Smooth muscle cell (in vitro differentiated cells): Measurements from ENCODE around the gene FLRT1. TPM values are rescaled to one million over a fixed set of nuclear protein-coding genes. Genes with fewer than 3 reads are reported as not detected.
"Not testable (repeated sequence)": the region's sequence is repeated elsewhere in the genome, so short reads cannot be mapped to it uniquely, and the experiment has no call there.

Experiments used
- DNase-seq: peaks from one replicate; lab custom pipeline; 2025; ENCODE audit not compliant: unreplicated experiment; lab: John Stamatoyannopoulos, UW
- H2AFZ ChIP-seq: fragments of 200-600 bp; sonication (generic); 2 replicates; pipeline ENCODE4 v1.6.0; 2016; ENCODE audit warnings: antibody characterized with exemption, low read depth, mild to moderate bottlenecking
- H3F3A ChIP-seq: fragments of 200-600 bp; sonication (generic); 2 replicates; pipeline ENCODE4 v1.6.0; 2017; ENCODE audit warnings: antibody characterized with exemption, low read depth
- H3K27ac ChIP-seq: fragments of 200-600 bp; sonication (generic); 2 replicates; pipeline ENCODE4 v1.5.1; 2016; ENCODE audit warnings: low read depth, mild to moderate bottlenecking
- H3K27me3 ChIP-seq: fragments of 200-600 bp; sonication (generic); 2 replicates; pipeline ENCODE4 v1.6.1; 2016; ENCODE audit warnings: low read depth, mild to moderate bottlenecking
- H3K36me3 ChIP-seq: fragments of 200-600 bp; sonication (generic); 2 replicates; pipeline ENCODE4 v1.5.1; 2016; ENCODE audit warnings: low read depth
- H3K4me1 ChIP-seq: fragments of 200-600 bp; sonication (generic); 2 replicates; pipeline ENCODE4 v1.5.1; 2016; ENCODE audit warnings: low read depth
- H3K4me2 ChIP-seq: fragments of 200-600 bp; sonication (generic); 2 replicates; pipeline ENCODE4 v1.6.0; 2016; ENCODE audit warnings: mild to moderate bottlenecking
- H3K4me3 ChIP-seq: fragments of 200-600 bp; sonication (generic); 2 replicates; pipeline ENCODE4 v1.5.1; 2016; ENCODE audit warnings: mild to moderate bottlenecking
- H3K79me2 ChIP-seq: fragments of 200-600 bp; sonication (generic); 2 replicates; pipeline ENCODE4 v1.6.0; 2016; ENCODE audit warnings: low read depth, mild to moderate bottlenecking
- H3K9ac ChIP-seq: fragments of 200-600 bp; sonication (generic); 2 replicates; pipeline ENCODE4 v1.6.0; 2016; ENCODE audit warnings: low read depth
- H3K9me3 ChIP-seq: fragments of 200-600 bp; sonication (generic); replicated peaks from 2 replicates; pipeline ENCODE4 v1.5.1; 2016; ENCODE audit warnings: low read depth
- H4K20me1 ChIP-seq: fragments of 200-600 bp; sonication (generic); 2 replicates; pipeline ENCODE4 v1.6.0; 2016; ENCODE audit warnings: low read depth
- CTCF ChIP-seq: fragments of 200-600 bp; sonication (generic); IDR thresholded peaks from 2 replicates; pipeline ENCODE4 v1.5.1; 2017; ENCODE audit warnings: borderline replicate concordance, mild to moderate bottlenecking, antibody characterized with exemption; ENCODE audit not compliant: insufficient read depth, poor library complexity, severe bottlenecking
- WGBS: methylation state at CpG from one replicate; pipeline ENCODE4 v1.1.7; 2016; ENCODE audit warnings: low lambda C conversion rate; 5-methylcytosine and 5-hydroxymethylcytosine counted together
- polyA plus RNA-seq: library from polyadenylated mRNA; unstranded; fragments of >200 nt; fragmentation: Nextera tagmentation; extraction: Ambion mirVana; gene quantifications from 2 replicates; pipeline ENCODE4 v1.2.1, GENCODE V29; 2016
- total RNA-seq: library from RNA; depleted of rRNA; stranded (reverse); fragments of >200 nt; gene quantifications from 2 replicates; pipeline ENCODE4 v1.2.3, GENCODE V29; 2014

The FLRT1 gene
- total and polyA plus RNA-seq, 2 experiments from 2014 or later, result 0.26 to 0.76 TPM

- peaks cover 22% of the 10 kb centered on the region for H3K27me3 ChIP-seq
- no peak for DNase-seq
- peaks cover 7% of the 10 kb centered on the region for H3K4me1 ChIP-seq
- no peak overlapping the region for H3K27ac ChIP-seq
- WGBS, result 85% methylated on average over 4 of the region's 4 CpGs
- H3K9ac ChIP-seq, result no peak overlapping the region
- no peaks in the 10 kb centered on the region for H3K79me2 ChIP-seq
- H3K9me3 ChIP-seq, result no peaks in the 10 kb centered on the region
- no peaks in the 10 kb centered on the region for H3F3A ChIP-seq
- TF ChIP-seq CTCF, result no peak
- no peaks in the 10 kb centered on the region for H3K36me3 ChIP-seq
- peaks cover 27% of the 10 kb centered on the region for H4K20me1 ChIP-seq
- no peak overlapping the region for H3K4me3 ChIP-seq
- no peak overlapping the region for H3K4me2 ChIP-seq
- no peak overlapping the region for H2AFZ ChIP-seq
These were observed 6.6 kb downstream of the FLRT1 start for GRCh38 chr11:64042301-64042700.

- H3K27ac ChIP-seq, result no peak overlapping the region
- no peaks in the 10 kb centered on the region for H3K9me3 ChIP-seq
- no peak overlapping the region for H2AFZ ChIP-seq
- no peaks in the 10 kb centered on the region for H3K79me2 ChIP-seq
- no peak overlapping the region for H3K4me2 ChIP-seq
- WGBS, result 92% methylated on average over 5 of the region's 5 CpGs
- DNase-seq, result no peak
- H3K4me3 ChIP-seq, result no peak overlapping the region
- H4K20me1 ChIP-seq, result peaks cover 16% of the 10 kb centered on the region
- no peak for TF ChIP-seq CTCF
- H3F3A ChIP-seq, result no peaks in the 10 kb centered on the region
- peaks cover 10% of the 10 kb centered on the region for H3K4me1 ChIP-seq
- no peaks in the 10 kb centered on the region for H3K36me3 ChIP-seq
- H3K27me3 ChIP-seq, result peaks cover 10% of the 10 kb centered on the region
- no peak overlapping the region for H3K9ac ChIP-seq
These were observed 7.8 kb downstream of the FLRT1 start for GRCh38 chr11:64043545-64043944.

- no peaks in the 10 kb centered on the region for H3K36me3 ChIP-seq
- H3K9me3 ChIP-seq, result no peaks in the 10 kb centered on the region
- H3K9ac ChIP-seq, result no peak overlapping the region
- no peak overlapping the region for H2AFZ ChIP-seq
- peaks cover 13% of the 10 kb centered on the region for H4K20me1 ChIP-seq
- peaks cover 10% of the 10 kb centered on the region for H3K4me1 ChIP-seq
- no peak for DNase-seq
- no peak for TF ChIP-seq CTCF
- no peaks in the 10 kb centered on the region for H3K79me2 ChIP-seq
- H3K4me2 ChIP-seq, result no peak overlapping the region
- no peaks in the 10 kb centered on the region for H3F3A ChIP-seq
- H3K27me3 ChIP-seq, result peaks cover 4% of the 10 kb centered on the region
- 91% methylated on average over 12 of the region's 18 CpGs for WGBS
- no peak overlapping the region for H3K4me3 ChIP-seq
- H3K27ac ChIP-seq, result no peak overlapping the region
These were observed 9.1 kb downstream of the FLRT1 start for GRCh38 chr11:64044730-64045393.

- Histone ChIP-seq H3K27me3 (no peaks in the 10 kb centered on the region), H3K9ac (no peak overlapping the region), H3K4me2 (no peak overlapping the region), H4K20me1 (peaks cover 4% of the 10 kb centered on the region), H3K4me3 (no peak overlapping the region), H3K36me3 (no peaks in the 10 kb centered on the region), H3F3A (no peaks in the 10 kb centered on the region), H3K4me1 (peaks cover 10% of the 10 kb centered on the region), H3K9me3 (no peaks in the 10 kb centered on the region), H2AFZ (no peak overlapping the region), H3K79me2 (no peaks in the 10 kb centered on the region), H3K27ac (no peak overlapping the region)
- no peak for DNase-seq
- 96% methylated on average over 2 of the region's 2 CpGs for WGBS
- no peak for TF ChIP-seq CTCF
These were observed 10.0 kb downstream of the FLRT1 start for GRCh38 chr11:64045700-64046099.

GRCh38 chr11:64047373-64047772 lies 11.6 kb downstream of the FLRT1 start:
- not testable (repeated sequence) for H3K36me3 ChIP-seq, H3K4me2 ChIP-seq, H3K9ac ChIP-seq, H2AFZ ChIP-seq, H3F3A ChIP-seq, H3K27ac ChIP-seq, H3K4me3 ChIP-seq, H3K9me3 ChIP-seq, H3K79me2 ChIP-seq, H4K20me1 ChIP-seq, H3K4me1 ChIP-seq, DNase-seq, H3K27me3 ChIP-seq
- 95% methylated on average over 8 of the region's 8 CpGs for WGBS
